Measurements from ENCODE around the gene NCAM2.
A peak's percentile ranks its signal among the peaks of the same experiment; 100 is the strongest.

Gene NCAM2

GRCh38 chr21:21179619-21180298 lies 181.6 kb downstream of the NCAM2 start:
- no peak for DNase-seq

GRCh38 chr21:21182401-21183010 lies 184.3 kb downstream of the NCAM2 start:
- DNase-seq: no peak

- DNase-seq: no peak
These were observed 184.9 kb downstream of the NCAM2 start for GRCh38 chr21:21183092-21183491.

GRCh38 chr21:21184771-21185528 lies 186.7 kb downstream of the NCAM2 start:
- DNase-seq: no peak

GRCh38 chr21:21187579-21187978 lies 189.4 kb downstream of the NCAM2 start:
- DNase-seq: no peak

GRCh38 chr21:21188513-21189195 lies 190.4 kb downstream of the NCAM2 start:
- no peak for DNase-seq

- no peak for DNase-seq
These were observed 197.3 kb downstream of the NCAM2 start for GRCh38 chr21:21195417-21195943.

GRCh38 chr21:21196087-21196486 lies 197.9 kb downstream of the NCAM2 start:
- DNase-seq: no peak

- DNase-seq: no peak
These were observed 198.6 kb downstream of the NCAM2 start for GRCh38 chr21:21196848-21197247.

- DNase-seq: no peak
These were observed 201.3 kb downstream of the NCAM2 start for GRCh38 chr21:21199342-21200102.

GRCh38 chr21:21200103-21200938 lies 202.1 kb downstream of the NCAM2 start:
- no peak for DNase-seq

- no peak for DNase-seq
These were observed 202.9 kb downstream of the NCAM2 start for GRCh38 chr21:21200939-21201615.

- no peak for DNase-seq
These were observed 205.7 kb downstream of the NCAM2 start for GRCh38 chr21:21203822-21204339.

- no peak for DNase-seq
These were observed 206.3 kb downstream of the NCAM2 start for GRCh38 chr21:21204366-21204996.

- DNase-seq: no peak
These were observed 207.4 kb downstream of the NCAM2 start for GRCh38 chr21:21205604-21206003.

- no peak for DNase-seq
These were observed 212.3 kb downstream of the NCAM2 start for GRCh38 chr21:21210552-21210951.

GRCh38 chr21:21213297-21213696 lies 215.1 kb downstream of the NCAM2 start:
- DNase-seq: no peak

- DNase-seq: no peak
These were observed 217.8 kb downstream of the NCAM2 start for GRCh38 chr21:21216047-21216446.

- DNase-seq: no peak
These were observed 228.3 kb downstream of the NCAM2 start for GRCh38 chr21:21226472-21226871.

GRCh38 chr21:21230672-21231071 lies 232.5 kb downstream of the NCAM2 start:
- DNase-seq: peak; percentile 18

Measured in RPMI8226 (cell line).